Keratinocyte (primary cell): ENCODE results near the gene WNK2. TPM values are rescaled to one million over a fixed set of nuclear protein-coding genes. Genes with fewer than 3 reads are reported as not detected.

Experiments used
- DNase-seq: peaks from one replicate; pipeline ENCODE4 v3.0.0-alpha.2; 2011; ENCODE audit warnings: low read depth, missing footprints, low spot score
- FAIRE-seq: peaks from 2 replicates; lab custom pipeline; 2011; peaks lifted over from hg19 to GRCh38; lab: Jason Lieb, UNC
- H2AFZ ChIP-seq: 2 replicates; pipeline ENCODE4 v1.6.0; 2012; ENCODE audit warnings: low read length, control low read depth, inconsistent platforms; ENCODE audit not compliant: control insufficient read depth
- H3K27ac ChIP-seq: 2 replicates; pipeline ENCODE4 v1.5.1; 2011; ENCODE audit warnings: low read length; ENCODE audit not compliant: control insufficient read depth, insufficient read depth
- H3K27me3 ChIP-seq: 3 replicates; pipeline ENCODE4 v1.6.0; 2011; ENCODE audit warnings: low read length; ENCODE audit not compliant: control insufficient read depth, insufficient read depth; ENCODE audit errors: extremely low read depth
- H3K36me3 ChIP-seq, 2 experiments: 2 replicates in 1 of 2; 3 replicates in 1 of 2; pipeline ENCODE4 v1.5.1; 2011; ENCODE audit warnings: low read length in 2 of 2, mild to moderate bottlenecking in 1 of 2; ENCODE audit not compliant: control insufficient read depth in 2 of 2, insufficient read depth in 2 of 2; ENCODE audit errors: extremely low read depth in 1 of 2
- H3K4me1 ChIP-seq: 3 replicates; pipeline ENCODE4 v1.5.1; 2011; ENCODE audit warnings: low read length; ENCODE audit not compliant: control insufficient read depth, insufficient read depth; ENCODE audit errors: extremely low read depth
- H3K4me2 ChIP-seq: 3 replicates; pipeline ENCODE4 v1.6.0; 2011; ENCODE audit warnings: low read depth, low read length; ENCODE audit not compliant: control insufficient read depth, insufficient read depth; ENCODE audit errors: extremely low read depth
- H3K4me3 ChIP-seq, 3 experiments: fragments of 200-600 bp in 1 of 3; sonication (generic) in 1 of 3; 2 replicates in 2 of 3; 3 replicates in 1 of 3; pipeline ENCODE4 v1.5.1; 2011 to 2016; ENCODE audit warnings: low read length in 3 of 3, mild to moderate bottlenecking in 3 of 3, control low read depth in 2 of 3, inconsistent platforms in 1 of 3, low read depth in 1 of 3, mixed read lengths in 1 of 3, mixed run types in 1 of 3, moderate library complexity in 1 of 3; ENCODE audit not compliant: control insufficient read depth in 2 of 3, insufficient read depth in 2 of 3; ENCODE audit errors: extremely low read depth in 1 of 3
- H3K79me2 ChIP-seq: 2 replicates; pipeline ENCODE4 v1.6.0; 2012; ENCODE audit warnings: low read length; ENCODE audit not compliant: control insufficient read depth, insufficient read depth
- H3K9ac ChIP-seq: 3 replicates; pipeline ENCODE4 v1.6.0; 2011; ENCODE audit warnings: low read length; ENCODE audit not compliant: control insufficient read depth, insufficient read depth; ENCODE audit errors: extremely low read depth
- H3K9me1 ChIP-seq: 3 replicates; pipeline ENCODE4 v1.6.0; 2011; ENCODE audit warnings: low read length; ENCODE audit not compliant: control insufficient read depth, insufficient read depth; ENCODE audit errors: extremely low read depth
- H3K9me3 ChIP-seq: 2 replicates; pipeline ENCODE4 v1.5.1; 2012; ENCODE audit warnings: low read depth, low read length; ENCODE audit not compliant: control insufficient read depth
- H4K20me1 ChIP-seq: 3 replicates; pipeline ENCODE4 v1.6.0; 2011; ENCODE audit warnings: low read length; ENCODE audit not compliant: control insufficient read depth, insufficient read depth; ENCODE audit errors: extremely low read depth
- CTCF ChIP-seq, 3 experiments: IDR thresholded peaks in 1 of 3; conservative IDR thresholded peaks in 1 of 3; optimal IDR thresholded peaks in 1 of 3; 2 replicates in 2 of 3; 3 replicates in 1 of 3; pipeline versions ENCODE3 to v1.5.1; 2011; ENCODE audit warnings: low read length in 3 of 3, mild to moderate bottlenecking in 3 of 3, moderate library complexity in 2 of 3, control low read depth in 1 of 3, inconsistent platforms in 1 of 3; ENCODE audit not compliant: insufficient read depth in 2 of 3; ENCODE audit errors: extremely low read depth in 1 of 3
- EZH2 ChIP-seq: IDR thresholded peaks from one replicate; pipeline ENCODE4 v1.6.1; 2012; ENCODE audit warnings: inconsistent platforms, mild to moderate bottlenecking, low read length, moderate library complexity
- dilution Hi-C: fragments of 300-500 bp; cut with MboI; formaldehyde crosslinking; loops from one replicate; pipeline ENCODE4 v1.7.0; 2020; ENCODE audit warnings: low sequenced_read_pairs; ENCODE audit not compliant: extremely low pct_ligation_motif_present
- polyA plus RNA-seq, 5 experiments: library from polyadenylated mRNA; depleted of rRNA in 3 of 5; stranded (reverse) in 3 of 5; stranded (forward) in 1 of 5; unstranded in 1 of 5; fragments of >200 nt; gene quantifications; 1 replicate in 1 of 5; 2 replicates in 3 of 5; 3 replicates in 1 of 5; pipeline versions ENCODE4 v1.2.1 to v1.2.3, GENCODE V29; 2011 to 2012; ENCODE audit warnings: missing spikeins in 2 of 5, low read depth in 1 of 5, low replicate concordance in 1 of 5

WNK2 gene
- polyA plus RNA-seq, 1 donor (not counting 4 experiments of a cell fraction or from before 2014, with no cell fraction given) = not detected

GRCh38 chr9:93204470-93205043 is 20.6 kb downstream of the WNK2 start:
- FAIRE-seq (peak; percentile 13), DNase-seq (no peak)
- Histone ChIP-seq H3K9me3 (no peaks in the 10 kb centered on the region), H3K27me3 (no peaks in the 10 kb centered on the region), H3K4me2 (no peak overlapping the region), H3K9me1 (no peaks in the 10 kb centered on the region), H4K20me1 (no peaks in the 10 kb centered on the region), H3K36me3 (no peaks in the 10 kb centered on the region), H3K27ac (no peak overlapping the region), H3K79me2 (no peaks in the 10 kb centered on the region), H2AFZ (no peak overlapping the region), H3K9ac (no peak overlapping the region), H3K4me1 (no peaks in the 10 kb centered on the region), H3K4me3 (no peak overlapping the region)
- TF ChIP-seq CTCF (optimal IDR thresholded peaks at IDR 0.05 in 1 of 3, IDR thresholded peaks at IDR 0.05 in 1 of 3, conservative IDR thresholded peaks at IDR 0.05 in 1 of 3; ENCODE audit: extremely low read depth in 1 of 3, insufficient read depth in 2 of 3, low read length in 3 of 3) = no peak
- TF ChIP-seq EZH2 = no peak
- dilution Hi-C loops = no loop called here

- dilution Hi-C loops = no loop called here
- no peak overlapping the region for H3K9ac ChIP-seq
- DNase-seq = no peak
- no peaks in the 10 kb centered on the region for H3K9me3 ChIP-seq
- no peak overlapping the region for H2AFZ ChIP-seq
- no peaks in the 10 kb centered on the region for H3K4me1 ChIP-seq
- no peaks in the 10 kb centered on the region for H4K20me1 ChIP-seq
- no peak for TF ChIP-seq CTCF (optimal IDR thresholded peaks at IDR 0.05 in 1 of 3, IDR thresholded peaks at IDR 0.05 in 1 of 3, conservative IDR thresholded peaks at IDR 0.05 in 1 of 3; ENCODE audit: extremely low read depth in 1 of 3, insufficient read depth in 2 of 3, low read length in 3 of 3)
- TF ChIP-seq EZH2 = no peak
- H3K79me2 ChIP-seq = no peaks in the 10 kb centered on the region
- H3K4me2 ChIP-seq = no peak overlapping the region
- no peaks in the 10 kb centered on the region for H3K9me1 ChIP-seq
- no peaks in the 10 kb centered on the region for H3K36me3 ChIP-seq
- no peak overlapping the region for H3K27ac ChIP-seq
- H3K4me3 ChIP-seq = no peak overlapping the region
- H3K27me3 ChIP-seq = no peaks in the 10 kb centered on the region
- FAIRE-seq = no peak
Measured at GRCh38 chr9:93205045-93205768, 21.3 kb downstream of the WNK2 start.
